Panc1 (cell line): ENCODE results near the gene EBF4. TPM values are rescaled to one million over a fixed set of nuclear protein-coding genes. Genes with fewer than 3 reads are reported as not detected.

Experiments
- ATAC-seq: fragments of 200-7000 bp; cut with Tn5 transposase; 2 replicates; pipeline ENCODE4 v1.9.1; 2020; ENCODE audit warnings: mild to moderate bottlenecking, moderate library complexity
- BruUV-seq: library from RNA; stranded (reverse); fragments of 400-500 nt; replicated peaks from 2 replicates; lab custom pipeline; 2021; lab: Mats Ljungman, UMichigan
- CTCF ChIA-PET: fragments of 300-600 bp; sonication (Branson Sonifier 250); formaldehyde crosslinking; loops from one replicate; lab custom pipeline; 2022; ENCODE audit warnings: antibody characterized with exemption; lab: Charles Lee
- POLR2A ChIA-PET: fragments of 300-600 bp; sonication (Branson Sonifier 250); formaldehyde crosslinking; loops from one replicate; lab custom pipeline; 2022; ENCODE audit warnings: antibody characterized with exemption; lab: Charles Lee
- DNase-seq: peaks from one replicate; pipeline ENCODE4 v3.0.0-alpha.2; 2010; ENCODE audit warnings: low read depth, low spot score
- H3K27ac ChIP-seq: 2 replicates; pipeline ENCODE4 v1.5.1; 2011; ENCODE audit warnings: mild to moderate bottlenecking, low read length, inconsistent platforms
- H3K27me3 ChIP-seq: fragments of 200-500 bp; sonication (Bioruptor generic); 2 replicates; pipeline ENCODE4 v1.6.0; 2014; ENCODE audit warnings: low read length, inconsistent platforms; ENCODE audit not compliant: control insufficient read depth, insufficient read depth
- H3K36me3 ChIP-seq: fragments of 200-500 bp; sonication (Bioruptor generic); 2 replicates; pipeline ENCODE4 v1.5.1; 2014; ENCODE audit warnings: inconsistent platforms, mild to moderate bottlenecking, low read length, moderate library complexity; ENCODE audit not compliant: control insufficient read depth, insufficient read depth
- H3K4me1 ChIP-seq: 2 replicates; pipeline ENCODE4 v1.5.1; 2011; ENCODE audit warnings: inconsistent platforms, mild to moderate bottlenecking, low read length, moderate library complexity; ENCODE audit not compliant: control insufficient read depth, insufficient read depth
- H3K4me3 ChIP-seq, 2 experiments: 2 replicates each; pipeline ENCODE4 v1.5.1; 2011 to 2012; ENCODE audit warnings: low read depth in 2 of 2, low read length in 2 of 2, mild to moderate bottlenecking in 2 of 2, inconsistent platforms in 1 of 2, moderate library complexity in 1 of 2
- H3K9me3 ChIP-seq: fragments of 200-500 bp; sonication (Bioruptor generic); 2 replicates; pipeline ENCODE4 v1.5.1; 2014; ENCODE audit warnings: low read depth, mild to moderate bottlenecking, inconsistent platforms, low read length, moderate library complexity; ENCODE audit not compliant: control insufficient read depth, insufficient read depth
- CTCF ChIP-seq: fragments of 450-650 bp; IDR thresholded peaks from 2 replicates; pipeline ENCODE4 v1.5.1; 2017; ENCODE audit warnings: mild to moderate bottlenecking
- POLR2AphosphoS5 ChIP-seq: IDR thresholded peaks from 2 replicates; pipeline ENCODE4 v1.6.1; 2012; ENCODE audit warnings: mild to moderate bottlenecking, low read depth, low read length, moderate library complexity
- REST ChIP-seq, 2 experiments: IDR thresholded peaks; 2 replicates each; pipeline ENCODE4 v1.6.1; 2011 to 2012; ENCODE audit warnings: low read depth in 2 of 2, control low read depth in 1 of 2, low read length in 1 of 2, mild to moderate bottlenecking in 1 of 2, moderate library complexity in 1 of 2; ENCODE audit not compliant: insufficient read depth in 1 of 2
- SIN3A ChIP-seq: IDR thresholded peaks from 2 replicates; pipeline ENCODE4 v1.6.1; 2012; ENCODE audit warnings: low read depth, mild to moderate bottlenecking, low read length, moderate library complexity, borderline replicate concordance; ENCODE audit not compliant: insufficient read depth
- TCF7L2 ChIP-seq: IDR thresholded peaks from 2 replicates; pipeline ENCODE4 v1.6.1; 2011; ENCODE audit warnings: mild to moderate bottlenecking, low read depth, low read length, inconsistent platforms
- in situ Hi-C: cut with HindIII; loops from 2 replicates; pipeline ENCODE4 v1.10.0; 2016; ENCODE audit warnings: low sequenced_read_pairs, low pct_unique_long_range_greater_than_20kb
- intact Hi-C: fragments of 100-400 bp; cut with micrococcal nuclease; formaldehyde crosslinking; loops from one replicate; pipeline ENCODE4 v1.10.0; 2022; ENCODE audit not compliant: unreplicated experiment
- total RNA-seq: library from RNA; stranded (reverse); gene quantifications from one replicate; pipeline ENCODE4 v1.2.1, GENCODE V29; 2021; ENCODE audit not compliant: unreplicated experiment

EBF4 gene
- total RNA-seq, 1 experiment from 2014 or later: 6.8 TPM

GRCh38 chr20:2703716-2704475, 11.3 kb downstream of the EBF4 start:
- no peaks in the 10 kb centered on the region for H3K36me3 ChIP-seq
- H3K27ac ChIP-seq: no peak overlapping the region
- in situ Hi-C loops: no loop called here
- BruUV-seq: no TSS peak
- CTCF ChIA-PET: no interaction called here
- POLR2A ChIA-PET: no interaction called here
- TF ChIP-seq TCF7L2: no peak
- TF ChIP-seq POLR2AphosphoS5: no peak
- TF ChIP-seq CTCF: no peak
- no peak for TF ChIP-seq REST (IDR thresholded peaks at IDR 0.05; ENCODE audit: insufficient read depth in 1 of 2, low read depth in 2 of 2, low read length in 1 of 2)
- no peak for TF ChIP-seq SIN3A
- DNase-seq: no peak
- no peaks in the 10 kb centered on the region for H3K27me3 ChIP-seq
- no peak for ATAC-seq
- intact Hi-C loops: no loop called here
- no peaks in the 10 kb centered on the region for H3K4me1 ChIP-seq
- H3K4me3 ChIP-seq: no peak overlapping the region
- no peaks in the 10 kb centered on the region for H3K9me3 ChIP-seq

GRCh38 chr20:2705931-2706645, 13.5 kb downstream of the EBF4 start:
- H3K27me3 ChIP-seq: no peaks in the 10 kb centered on the region
- BruUV-seq: no TSS peak
- CTCF ChIA-PET: no interaction called here

More at GRCh38 chr20:2705931-2706645, 13.5 kb downstream of the EBF4 start:
- Histone ChIP-seq H3K27ac (no peak overlapping the region), H3K4me1 (no peaks in the 10 kb centered on the region), H3K4me3 (no peak overlapping the region), H3K9me3 (no peaks in the 10 kb centered on the region), H3K36me3 (no peaks in the 10 kb centered on the region)
- TF ChIP-seq POLR2AphosphoS5 (no peak), TCF7L2 (no peak), REST (IDR thresholded peaks at IDR 0.05; ENCODE audit: insufficient read depth in 1 of 2, low read depth in 2 of 2, low read length in 1 of 2) (no peak), SIN3A (no peak), CTCF (no peak)
- DNase-seq (no peak), ATAC-seq (no peak)
- in situ Hi-C loops: no loop called here
- intact Hi-C loops: no loop called here
- POLR2A ChIA-PET: no interaction called here
